Fibroblast of the aortic adventitia (primary cell): ENCODE measurements around the gene SLC25A21. TPM values are rescaled to one million over a fixed set of nuclear protein-coding genes. Genes with fewer than 3 reads are reported as not detected.
"Not testable (repeated sequence)": the region's sequence is repeated elsewhere in the genome, so short reads cannot be mapped to it uniquely, and the experiment has no call there.

Experiments
- DNase-seq: peaks from one replicate; pipeline ENCODE4 v3.0.0-alpha.2; 2010; ENCODE audit warnings: low read depth
- H3K4me3 ChIP-seq: 2 replicates; pipeline ENCODE4 v1.5.1; 2011; ENCODE audit warnings: low read depth, mild to moderate bottlenecking, control low read depth, low read length, moderate library complexity
- CTCF ChIP-seq: IDR thresholded peaks from 2 replicates; pipeline ENCODE4 v1.5.1; 2011; ENCODE audit warnings: mild to moderate bottlenecking, low read length, control low read depth, inconsistent platforms; ENCODE audit not compliant: insufficient read depth
- total RNA-seq: library from RNA; depleted of rRNA; stranded (reverse); fragments of >200 nt; gene quantifications from 2 replicates; pipeline ENCODE4 v1.2.3, GENCODE V29; 2012; ENCODE audit warnings: low replicate concordance

SLC25A21 gene
- total RNA-seq, 1 donor = 1.2 TPM

GRCh38 chr14:37153005-37153404 is 19.4 kb downstream of the SLC25A21 start:
- DNase-seq = no peak
- no peak for TF ChIP-seq CTCF
- no peak overlapping the region for H3K4me3 ChIP-seq

GRCh38 chr14:37150414-37150813 is 22.0 kb downstream of the SLC25A21 start:
- no peak overlapping the region for H3K4me3 ChIP-seq
- DNase-seq = peak; percentile 69
- TF ChIP-seq CTCF = peak; percentile 74

- H3K4me3 ChIP-seq = no peak overlapping the region
- no peak for DNase-seq
- no peak for TF ChIP-seq CTCF
Measured at GRCh38 chr14:37147310-37147880, 25.0 kb downstream of the SLC25A21 start.

- DNase-seq, H3K4me3 ChIP-seq: not testable (repeated sequence)
Measured at GRCh38 chr14:37146438-37146837, 26.0 kb downstream of the SLC25A21 start.

GRCh38 chr14:37145395-37145794 is 27.0 kb downstream of the SLC25A21 start:
- DNase-seq = no peak

GRCh38 chr14:37144729-37145363 is 27.6 kb downstream of the SLC25A21 start:
- no peak for TF ChIP-seq CTCF
- DNase-seq = no peak

More at GRCh38 chr14:37145395-37145794, 27.0 kb downstream of the SLC25A21 start:
- TF ChIP-seq CTCF = no peak
- H3K4me3 ChIP-seq = no peak overlapping the region

GRCh38 chr14:37143475-37143874 is 28.9 kb downstream of the SLC25A21 start:
- H3K4me3 ChIP-seq = no peak overlapping the region
- TF ChIP-seq CTCF = no peak
- DNase-seq = no peak

More at GRCh38 chr14:37144729-37145363, 27.6 kb downstream of the SLC25A21 start:
- H3K4me3 ChIP-seq = no peak overlapping the region
